ENCODE data around the gene LHFPL3. TPM values are rescaled to one million over a fixed set of nuclear protein-coding genes. Genes with fewer than 3 reads are reported as not detected.

LHFPL3 gene
- polyA plus RNA-seq, 4 donors: 5.6 to 7.9 (median 7.0) TPM

- DNase-seq (ENCODE audit: low read depth in 4 of 4, low spot score in 3 of 4): no peak
Observed at GRCh38 chr7:104823177-104823576, 494.8 kb downstream of the LHFPL3 start.

GRCh38 chr7:104825099-104825498 is 496.7 kb downstream of the LHFPL3 start:
- DNase-seq (ENCODE audit: low read depth in 4 of 4, low spot score in 3 of 4): no peak

GRCh38 chr7:104826135-104826534 is 497.7 kb downstream of the LHFPL3 start:
- no peak for DNase-seq (ENCODE audit: low read depth in 4 of 4, low spot score in 3 of 4)

GRCh38 chr7:104836976-104837375 is 508.6 kb downstream of the LHFPL3 start:
- DNase-seq (ENCODE audit: low read depth in 4 of 4, low spot score in 3 of 4): no peak

GRCh38 chr7:104838537-104839299 is 510.3 kb downstream of the LHFPL3 start:
- DNase-seq (ENCODE audit: low read depth in 4 of 4, low spot score in 3 of 4): no peak

GRCh38 chr7:104839842-104840241 is 511.4 kb downstream of the LHFPL3 start:
- no peak for DNase-seq (ENCODE audit: low read depth in 4 of 4, low spot score in 3 of 4)

- DNase-seq (ENCODE audit: low read depth in 4 of 4, low spot score in 3 of 4): no peak
Observed at GRCh38 chr7:104841798-104842197, 513.4 kb downstream of the LHFPL3 start.

- DNase-seq (ENCODE audit: low read depth in 4 of 4, low spot score in 3 of 4): no peak
Observed at GRCh38 chr7:104843198-104843597, 514.8 kb downstream of the LHFPL3 start.

GRCh38 chr7:104845557-104845956 is 517.2 kb downstream of the LHFPL3 start:
- DNase-seq (ENCODE audit: low read depth in 4 of 4, low spot score in 3 of 4): no peak

GRCh38 chr7:104846731-104847130 is 518.3 kb downstream of the LHFPL3 start:
- DNase-seq (ENCODE audit: low read depth in 4 of 4, low spot score in 3 of 4): no peak

GRCh38 chr7:104848138-104848990 is 520.0 kb downstream of the LHFPL3 start:
- peak; percentile 50 to 65 (median 60) for DNase-seq (ENCODE audit: low read depth in 4 of 4, low spot score in 3 of 4)

- no peak for DNase-seq (ENCODE audit: low read depth in 4 of 4, low spot score in 3 of 4)
Observed at GRCh38 chr7:104850374-104850773, 522.0 kb downstream of the LHFPL3 start.

GRCh38 chr7:104851268-104851667 is 522.9 kb downstream of the LHFPL3 start:
- no peak for DNase-seq (ENCODE audit: low read depth in 4 of 4, low spot score in 3 of 4)

GRCh38 chr7:104852386-104852785 is 524.0 kb downstream of the LHFPL3 start:
- no peak for DNase-seq (ENCODE audit: low read depth in 4 of 4, low spot score in 3 of 4)

GRCh38 chr7:104855861-104856260 is 527.5 kb downstream of the LHFPL3 start:
- DNase-seq (ENCODE audit: low read depth in 4 of 4, low spot score in 3 of 4): no peak

- no peak for DNase-seq (ENCODE audit: low read depth in 4 of 4, low spot score in 3 of 4)
Observed at GRCh38 chr7:104857458-104858425, 529.3 kb downstream of the LHFPL3 start.

- no peak for DNase-seq (ENCODE audit: low read depth in 4 of 4, low spot score in 3 of 4)
Observed at GRCh38 chr7:104859754-104860426, 531.5 kb downstream of the LHFPL3 start.

GRCh38 chr7:104861729-104862390 is 533.5 kb downstream of the LHFPL3 start:
- DNase-seq (ENCODE audit: low read depth in 4 of 4, low spot score in 3 of 4): no peak

- DNase-seq (ENCODE audit: low read depth in 4 of 4, low spot score in 3 of 4): no peak
Observed at GRCh38 chr7:104862719-104863118, 534.3 kb downstream of the LHFPL3 start.

GRCh38 chr7:104873401-104873800 is 545.0 kb downstream of the LHFPL3 start:
- DNase-seq (ENCODE audit: low read depth in 4 of 4, low spot score in 3 of 4): no peak

Measured in right renal pelvis (tissue), 4 donors.